ENCODE results near the gene NHSL1. TPM values are rescaled to one million over a fixed set of nuclear protein-coding genes. Genes with fewer than 3 reads are reported as not detected.

The NHSL1 gene
- total RNA-seq, 1 experiment from 2014 or later: 32.1 TPM

DNA sequence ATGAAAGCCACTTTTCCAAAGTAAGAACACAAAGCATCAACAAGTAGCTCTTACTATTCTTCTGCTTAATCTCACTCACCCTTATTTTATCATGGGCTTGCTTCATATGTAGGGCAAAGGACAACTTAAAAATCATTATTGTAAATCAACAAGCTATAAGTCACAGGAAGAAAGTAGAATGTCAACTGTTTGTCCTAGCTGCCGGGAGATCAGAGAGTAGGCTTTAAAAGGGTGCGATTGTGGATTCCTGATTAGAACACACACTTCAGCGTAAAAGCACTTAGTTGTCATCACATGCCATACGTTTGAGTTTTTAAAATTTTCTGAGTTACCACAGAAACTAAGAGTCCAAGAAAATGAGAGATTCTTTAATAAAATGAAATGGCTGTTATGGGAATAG, 44.4 kb upstream of the NHSL1 start:
- H3K4me3 Mint-ChIP-seq (ENCODE audit: unreplicated experiment): no peak overlapping the region
- no peaks in the 10 kb centered on the region for H3K9me3 Mint-ChIP-seq (ENCODE audit: unreplicated experiment)
- CTCF ChIA-PET: interaction anchor here (1.4 kb wide), 1 partner anchor 48 kb away, joined by 4 read pairs; no protein-coding TSS in a partner anchor
- POLR2A ChIA-PET: no interaction called here
- H3K27me3 Mint-ChIP-seq (ENCODE audit: insufficient read depth, unreplicated experiment): no peaks in the 10 kb centered on the region
- peaks cover 13% of the 10 kb centered on the region for H3K4me1 Mint-ChIP-seq (ENCODE audit: insufficient read depth, unreplicated experiment)
- intact Hi-C loops (cut with micrococcal nuclease): no loop called here
- BruUV-seq (replicated peaks): no TSS peak
- no peak overlapping the region for H3K27ac Mint-ChIP-seq (ENCODE audit: low read depth, unreplicated experiment)
- TF ChIP-seq, protein P1, sequence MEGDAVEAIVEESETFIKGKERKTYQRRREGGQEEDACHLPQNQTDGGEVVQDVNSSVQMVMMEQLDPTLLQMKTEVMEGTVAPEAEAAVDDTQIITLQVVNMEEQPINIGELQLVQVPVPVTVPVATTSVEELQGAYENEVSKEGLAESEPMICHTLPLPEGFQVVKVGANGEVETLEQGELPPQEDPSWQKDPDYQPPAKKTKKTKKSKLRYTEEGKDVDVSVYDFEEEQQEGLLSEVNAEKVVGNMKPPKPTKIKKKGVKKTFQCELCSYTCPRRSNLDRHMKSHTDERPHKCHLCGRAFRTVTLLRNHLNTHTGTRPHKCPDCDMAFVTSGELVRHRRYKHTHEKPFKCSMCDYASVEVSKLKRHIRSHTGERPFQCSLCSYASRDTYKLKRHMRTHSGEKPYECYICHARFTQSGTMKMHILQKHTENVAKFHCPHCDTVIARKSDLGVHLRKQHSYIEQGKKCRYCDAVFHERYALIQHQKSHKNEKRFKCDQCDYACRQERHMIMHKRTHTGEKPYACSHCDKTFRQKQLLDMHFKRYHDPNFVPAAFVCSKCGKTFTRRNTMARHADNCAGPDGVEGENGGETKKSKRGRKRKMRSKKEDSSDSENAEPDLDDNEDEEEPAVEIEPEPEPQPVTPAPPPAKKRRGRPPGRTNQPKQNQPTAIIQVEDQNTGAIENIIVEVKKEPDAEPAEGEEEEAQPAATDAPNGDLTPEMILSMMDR (IDR thresholded peaks at IDR 0.05; ENCODE audit: unreplicated experiment): no peak
- no peaks in the 10 kb centered on the region for H3K36me3 Mint-ChIP-seq (ENCODE audit: insufficient read depth, unreplicated experiment)
- DNase-seq (ENCODE audit: unreplicated experiment): no peak

DNA sequence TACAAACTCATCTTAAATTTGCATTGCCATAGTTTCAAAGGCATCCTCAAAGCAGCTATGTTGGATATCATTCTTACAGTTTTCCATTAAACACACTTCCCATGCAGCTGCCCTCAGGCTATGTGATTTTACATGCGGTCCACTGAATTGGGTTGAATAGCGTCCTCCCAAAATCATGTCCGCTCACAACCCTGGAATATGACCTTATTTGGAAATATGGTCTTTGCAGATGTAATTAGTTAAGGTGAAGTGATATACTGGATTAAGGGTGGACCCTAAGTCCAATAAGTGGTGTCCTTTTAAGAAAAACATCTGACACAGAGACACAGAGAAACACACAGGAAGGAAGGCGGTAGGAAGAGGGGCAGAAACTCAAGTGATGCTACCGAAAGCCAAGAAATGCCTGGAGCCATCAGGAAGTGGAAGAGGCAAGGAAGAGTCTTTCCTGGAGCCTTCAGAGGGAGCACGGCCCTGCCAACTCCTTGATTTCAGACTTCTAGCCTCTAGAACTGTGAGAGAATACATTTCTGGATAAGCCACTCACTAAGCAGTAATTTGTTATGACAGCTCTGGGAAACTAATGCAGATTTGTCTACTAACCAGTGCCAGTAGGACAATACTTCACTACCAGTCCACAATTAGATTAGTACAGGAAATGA, 42.7 kb upstream of the NHSL1 start:
- no TSS peak for BruUV-seq (replicated peaks)
- CTCF ChIA-PET: no interaction called here
- DNase-seq (ENCODE audit: unreplicated experiment): no peak

DNA sequence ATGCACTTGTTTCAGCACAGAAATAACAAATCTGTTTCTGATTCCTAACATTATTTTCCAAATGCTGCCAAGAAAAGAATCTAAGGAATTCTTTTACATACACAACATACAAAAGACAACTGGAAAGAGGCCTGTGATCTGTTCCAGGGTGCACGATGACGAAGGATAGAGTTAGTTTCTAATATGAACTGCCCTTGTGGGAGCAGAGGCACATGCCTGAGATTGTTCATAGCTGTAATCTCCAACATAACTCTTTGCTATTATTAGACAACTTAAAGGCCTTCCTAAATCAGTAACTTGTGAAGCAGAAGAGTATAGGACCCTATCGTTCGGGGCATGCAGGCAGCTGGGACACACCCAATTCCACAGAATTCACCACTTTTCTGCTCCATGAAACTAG, 41.2 kb upstream of the NHSL1 start:
- no peaks in the 10 kb centered on the region for H3K27me3 Mint-ChIP-seq (ENCODE audit: insufficient read depth, unreplicated experiment)
- no TSS peak for BruUV-seq (replicated peaks)
- H3K36me3 Mint-ChIP-seq (ENCODE audit: insufficient read depth, unreplicated experiment): no peaks in the 10 kb centered on the region
- intact Hi-C loops (cut with micrococcal nuclease): no loop called here
- H3K4me1 Mint-ChIP-seq (ENCODE audit: insufficient read depth, unreplicated experiment): peaks cover 3% of the 10 kb centered on the region
- CTCF ChIA-PET: interaction anchor here (0.7 to 1.1 kb wide), 4 partner anchors 16 to 151 kb away, joined by 3 to 8 read pairs (median 4); no protein-coding TSS in a partner anchor
- POLR2A ChIA-PET: interaction anchor here (0.7 kb wide), 1 partner anchor 26 kb away, joined by 3 read pairs; no protein-coding TSS in a partner anchor
- no peaks in the 10 kb centered on the region for H3K9me3 Mint-ChIP-seq (ENCODE audit: unreplicated experiment)
- no peak for DNase-seq (ENCODE audit: unreplicated experiment)
- H3K4me3 Mint-ChIP-seq (ENCODE audit: unreplicated experiment): no peak overlapping the region
- TF ChIP-seq, protein P1 (IDR thresholded peaks at IDR 0.05; ENCODE audit: unreplicated experiment): no peak
- no peak overlapping the region for H3K27ac Mint-ChIP-seq (ENCODE audit: low read depth, unreplicated experiment)

More for the DNA sequence above, 42.7 kb upstream of the NHSL1 start:
- no peak overlapping the region for H3K27ac Mint-ChIP-seq (ENCODE audit: low read depth, unreplicated experiment)
- no peaks in the 10 kb centered on the region for H3K36me3 Mint-ChIP-seq (ENCODE audit: insufficient read depth, unreplicated experiment)
- TF ChIP-seq, protein P1 (IDR thresholded peaks at IDR 0.05; ENCODE audit: unreplicated experiment): no peak
- H3K9me3 Mint-ChIP-seq (ENCODE audit: unreplicated experiment): no peaks in the 10 kb centered on the region
- intact Hi-C loops (cut with micrococcal nuclease): no loop called here
- POLR2A ChIA-PET: no interaction called here
- no peak overlapping the region for H3K4me3 Mint-ChIP-seq (ENCODE audit: unreplicated experiment)
- peaks cover 10% of the 10 kb centered on the region for H3K4me1 Mint-ChIP-seq (ENCODE audit: insufficient read depth, unreplicated experiment)
- no peaks in the 10 kb centered on the region for H3K27me3 Mint-ChIP-seq (ENCODE audit: insufficient read depth, unreplicated experiment)

DNA sequence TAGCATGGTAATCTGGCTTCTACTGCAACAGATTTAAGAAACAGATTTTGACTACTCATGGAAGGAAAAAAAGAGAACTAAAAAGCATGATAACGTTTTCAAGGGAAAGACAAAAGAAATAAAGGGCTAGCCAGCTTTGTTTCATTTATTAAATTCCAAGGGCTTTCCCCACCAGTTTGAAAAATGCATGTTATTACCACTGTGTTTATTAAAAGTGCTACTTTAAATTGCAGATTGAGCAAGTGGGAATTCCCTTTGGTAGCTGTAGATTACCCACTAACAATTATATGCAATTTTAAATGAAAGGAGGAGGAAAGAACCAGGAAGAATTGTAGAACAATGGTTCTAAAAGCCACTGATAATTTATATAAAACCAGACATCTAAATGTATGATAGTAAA, 40.6 kb upstream of the NHSL1 start:
- Mint-ChIP-seq H3K9me3 (ENCODE audit: unreplicated experiment) (no peaks in the 10 kb centered on the region), H3K27ac (ENCODE audit: low read depth, unreplicated experiment) (no peak overlapping the region), H3K4me3 (ENCODE audit: unreplicated experiment) (no peak overlapping the region), H3K27me3 (ENCODE audit: insufficient read depth, unreplicated experiment) (no peaks in the 10 kb centered on the region), H3K36me3 (ENCODE audit: insufficient read depth, unreplicated experiment) (peaks cover 3% of the 10 kb centered on the region), H3K4me1 (ENCODE audit: insufficient read depth, unreplicated experiment) (no peaks in the 10 kb centered on the region)
- ChIA-PET CTCF (interaction anchor here (0.7 to 1.1 kb wide), 4 partner anchors 16 to 152 kb away, joined by 3 to 8 read pairs (median 4); no protein-coding TSS in a partner anchor), POLR2A (interaction anchor here (0.6 kb wide), 1 partner anchor 607 kb away, joined by 3 read pairs; no protein-coding TSS in a partner anchor)
- TF ChIP-seq, protein P1 (IDR thresholded peaks at IDR 0.05; ENCODE audit: unreplicated experiment): no peak
- no peak for DNase-seq (ENCODE audit: unreplicated experiment)
- no TSS peak for BruUV-seq (replicated peaks)
- intact Hi-C loops (cut with micrococcal nuclease): no loop called here
